HUES6 (cell line): Measurements from ENCODE around the gene CYSRT1.

Source experiments
- H3K27ac ChIP-seq: 2 replicates; pipeline ENCODE4 v1.7.0; 2013; ENCODE audit warnings: low read depth, mild to moderate bottlenecking, low read length, inconsistent platforms
- H3K27me3 ChIP-seq: 2 replicates; pipeline ENCODE4 v1.6.1; 2013; ENCODE audit warnings: low read length; ENCODE audit not compliant: control insufficient read depth, insufficient read depth
- H3K36me3 ChIP-seq: 2 replicates; pipeline ENCODE4 v1.6.1; 2013; ENCODE audit warnings: low read length; ENCODE audit not compliant: control insufficient read depth, insufficient read depth
- H3K4me1 ChIP-seq: 2 replicates; pipeline ENCODE4 v1.6.1; 2013; ENCODE audit warnings: low read length; ENCODE audit not compliant: control insufficient read depth, insufficient read depth
- H3K4me3 ChIP-seq: 2 replicates; pipeline ENCODE4 v1.5.1; 2013; ENCODE audit warnings: low read depth, low read length
- H3K9ac ChIP-seq: one replicate; pipeline ENCODE4 v1.6.1; 2013; ENCODE audit warnings: mild to moderate bottlenecking, low read length
- H3K9me3 ChIP-seq: 2 replicates; pipeline ENCODE4 v1.6.1; 2013; ENCODE audit warnings: low read depth, low read length; ENCODE audit not compliant: control insufficient read depth, insufficient read depth

CYSRT1 gene

DNA sequence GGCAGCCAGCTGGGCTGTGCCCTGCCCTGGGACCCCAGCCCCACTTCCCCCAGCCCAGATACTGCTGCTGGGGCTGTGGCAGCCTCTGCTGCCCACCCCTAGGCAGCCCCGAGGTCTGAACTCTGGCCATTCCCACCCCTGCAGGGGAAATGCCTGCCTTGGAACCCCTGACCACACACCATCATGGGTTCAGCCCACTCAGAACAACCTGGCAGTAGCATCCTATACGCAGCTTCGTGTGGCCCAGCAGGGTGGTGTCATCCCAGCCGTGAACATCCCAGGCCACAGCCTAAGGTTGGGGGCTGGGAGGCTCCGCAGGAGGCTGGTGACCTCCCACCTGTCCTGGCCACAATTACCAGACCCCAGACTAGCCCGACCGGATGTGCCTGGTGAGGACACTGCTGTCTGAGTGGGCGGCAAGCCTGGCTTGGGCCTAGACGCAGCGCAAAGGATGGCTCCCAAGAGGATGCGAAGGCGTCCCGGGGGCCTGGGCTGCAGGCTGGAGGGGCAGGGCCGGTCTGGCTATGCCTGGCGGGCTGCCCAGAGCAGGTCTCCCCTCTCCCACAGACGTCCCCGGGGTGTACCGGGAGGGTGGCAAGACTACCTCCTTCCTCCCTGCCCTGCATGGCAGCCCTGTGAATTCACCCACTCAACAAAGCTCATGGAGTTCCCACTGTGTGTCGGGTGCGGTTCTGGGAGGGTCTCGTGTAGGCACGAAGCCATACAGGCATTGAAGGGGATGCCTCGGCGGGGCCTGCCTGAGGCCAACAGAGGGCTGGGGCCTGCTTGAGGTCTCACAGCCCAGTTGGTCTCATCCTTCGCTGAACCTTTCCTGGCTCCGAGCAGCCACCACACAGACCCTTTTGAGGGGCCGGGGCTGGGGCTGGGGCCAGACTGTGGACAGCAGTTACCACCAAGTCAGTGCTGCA lies 4.3 kb downstream of the CYSRT1 start:
- no peak overlapping the region for H3K27ac ChIP-seq

DNA sequence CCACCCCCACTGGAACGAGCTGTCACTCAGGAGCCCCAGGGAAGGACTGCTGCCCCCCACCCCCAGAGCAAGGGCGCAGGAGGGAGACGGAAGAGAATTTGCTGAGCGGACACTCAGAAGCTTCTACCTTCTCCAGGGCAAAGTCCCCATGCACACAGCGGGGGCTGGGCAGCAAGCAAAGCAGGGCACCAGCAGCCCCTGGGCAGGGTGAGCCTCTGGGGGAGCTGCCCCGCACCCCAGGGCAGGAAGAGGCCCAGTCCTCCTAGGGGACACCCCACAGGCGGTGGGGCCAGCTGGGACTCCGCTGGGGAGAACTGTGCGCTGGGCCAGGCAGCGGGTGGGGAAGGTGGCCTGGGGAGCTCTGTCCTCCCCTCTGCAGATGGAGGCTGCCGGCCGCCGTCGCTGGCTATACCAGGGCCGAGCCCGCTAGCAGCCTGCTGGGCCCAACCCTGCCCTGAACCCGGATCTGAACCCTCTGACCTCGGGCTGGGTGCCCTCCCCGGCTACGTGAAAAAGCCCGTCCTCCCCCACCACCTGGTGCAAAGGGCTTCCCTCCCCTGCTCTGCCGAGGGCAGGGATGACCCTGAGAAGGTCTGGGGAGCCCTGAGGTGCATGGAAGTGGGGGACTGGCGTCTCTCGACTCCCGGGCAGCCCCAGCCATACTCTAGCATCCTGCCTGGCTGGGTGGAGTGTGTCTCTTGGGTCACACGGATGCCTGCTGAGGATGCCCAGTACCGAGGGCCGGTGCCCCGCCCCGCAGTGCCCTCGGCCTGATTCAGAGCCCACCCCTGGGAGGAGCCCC lies 5.1 kb downstream of the CYSRT1 start:
- Histone ChIP-seq H3K9ac (no peak overlapping the region), H3K27me3 (no peaks in the 10 kb centered on the region), H3K4me1 (peaks cover 10% of the 10 kb centered on the region), H3K9me3 (no peaks in the 10 kb centered on the region), H3K36me3 (no peaks in the 10 kb centered on the region), H3K27ac (no peak overlapping the region), H3K4me3 (no peak overlapping the region)

More for the DNA sequence above, 4.3 kb downstream of the CYSRT1 start:
- H3K9me3 ChIP-seq: no peaks in the 10 kb centered on the region
- no peaks in the 10 kb centered on the region for H3K27me3 ChIP-seq
- H3K9ac ChIP-seq: no peak overlapping the region
- H3K4me1 ChIP-seq: peaks cover 10% of the 10 kb centered on the region
- H3K4me3 ChIP-seq: no peak overlapping the region
- H3K36me3 ChIP-seq: no peaks in the 10 kb centered on the region

DNA sequence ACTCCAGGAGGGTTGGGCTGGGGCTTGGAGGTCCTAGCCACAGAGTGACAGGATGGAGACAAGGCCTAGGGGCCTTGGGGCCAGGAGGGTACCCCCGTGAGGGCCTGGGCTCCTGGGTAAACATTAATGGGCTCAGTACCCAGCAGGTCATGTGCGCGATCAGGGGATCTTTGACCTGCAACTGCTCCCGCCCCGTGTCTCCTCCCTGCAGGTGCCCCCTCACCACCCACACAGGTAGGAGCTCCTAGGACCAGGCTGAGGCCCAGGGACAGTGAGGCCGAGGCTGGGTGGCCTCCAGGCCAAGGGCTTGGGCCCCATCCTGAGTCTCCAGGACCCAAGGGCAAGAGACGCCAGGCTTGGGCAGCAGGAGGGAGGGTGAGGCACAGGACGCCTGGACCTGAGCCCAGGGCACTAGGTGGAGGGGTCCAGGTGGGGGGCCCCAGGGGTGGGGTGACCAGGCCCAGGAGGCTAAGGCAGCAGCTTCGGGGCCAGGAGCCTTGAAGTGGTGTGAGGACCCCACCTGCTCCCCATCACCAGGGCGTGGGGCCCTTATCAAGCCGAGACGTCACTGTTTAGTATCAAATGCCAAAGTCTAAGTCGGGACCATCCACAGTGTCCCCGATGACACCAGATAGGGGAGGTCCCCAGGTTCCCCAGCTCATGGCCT lies 5.9 kb downstream of the CYSRT1 start, which contains the start of gene SLC34A3:
Gene SLC34A3 (plus strand): TSS at position 197 of the 667 bp plus-strand sequence. CDS start 802 bp downstream, outside the sequence.
- H3K9ac ChIP-seq: no peak within 1 kb of the TSS
- peaks cover 11% of the 10 kb centered on the region for H3K4me1 ChIP-seq
- no peaks in the 10 kb centered on the region for H3K9me3 ChIP-seq
- H3K4me3 ChIP-seq: no peak within 1 kb of the TSS
- no peak within 1 kb of the TSS for H3K27ac ChIP-seq
- no peaks in the 10 kb centered on the region for H3K27me3 ChIP-seq
- H3K36me3 ChIP-seq: no peaks in the 10 kb centered on the region

DNA sequence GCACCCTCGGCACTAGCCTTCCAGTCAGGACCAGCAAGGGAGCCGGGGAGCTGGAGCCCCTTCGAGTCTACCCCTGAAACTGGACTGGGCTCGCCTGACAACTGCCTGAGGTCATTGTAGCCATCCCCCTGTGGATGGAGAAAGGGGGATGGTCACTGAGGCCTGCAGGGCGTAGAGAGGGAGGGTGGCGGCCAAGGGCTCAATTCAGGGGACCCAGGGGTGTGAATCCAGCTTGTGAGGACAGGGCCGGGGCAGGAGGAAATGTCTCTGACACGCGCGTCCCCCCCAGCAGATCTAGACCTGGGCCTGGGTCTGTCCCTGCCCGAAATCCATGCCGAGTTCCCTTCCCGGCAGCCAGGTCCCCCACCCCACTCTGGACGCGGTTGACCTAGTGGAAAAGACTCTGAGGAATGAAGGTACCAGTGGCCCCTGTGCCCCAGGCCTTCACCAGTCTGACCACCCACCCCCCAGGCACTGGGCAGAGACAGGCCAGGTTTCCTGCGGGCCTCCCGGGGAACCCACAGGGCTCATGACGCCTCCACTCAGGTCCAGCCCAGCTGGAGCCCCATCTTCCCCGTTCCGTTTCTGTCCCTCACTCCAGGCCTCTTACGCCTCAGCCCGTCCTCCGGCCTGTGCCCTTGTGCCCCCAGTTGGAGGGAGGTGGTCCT lies 6.5 kb downstream of the CYSRT1 start:
- Histone ChIP-seq H3K27me3 (no peaks in the 10 kb centered on the region), H3K9ac (no peak overlapping the region), H3K9me3 (no peaks in the 10 kb centered on the region), H3K4me1 (peaks cover 17% of the 10 kb centered on the region), H3K36me3 (no peaks in the 10 kb centered on the region), H3K27ac (no peak overlapping the region), H3K4me3 (no peak overlapping the region)

DNA sequence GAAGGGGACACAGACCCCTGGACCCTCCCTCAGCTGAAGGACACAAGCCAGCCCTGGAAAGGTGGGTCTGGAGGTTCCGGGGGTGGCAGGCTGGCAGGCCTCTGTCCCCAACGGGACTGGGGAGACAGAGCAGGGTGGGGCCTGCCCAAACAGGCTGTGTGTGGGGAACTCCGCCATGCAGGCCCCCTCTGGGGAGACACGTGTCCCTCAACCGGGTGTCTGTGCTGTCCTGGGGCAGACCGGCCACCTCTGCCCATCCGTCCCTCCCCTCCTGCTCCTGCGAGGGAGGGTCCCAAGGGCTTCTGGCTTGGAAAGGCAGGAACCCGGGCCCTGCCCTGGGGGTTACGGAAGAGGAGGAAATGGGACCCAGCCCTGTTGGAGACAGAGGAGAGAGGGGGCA lies 7.1 kb downstream of the CYSRT1 start:
- Histone ChIP-seq H3K4me1 (peaks cover 21% of the 10 kb centered on the region), H3K27ac (no peak overlapping the region), H3K27me3 (no peaks in the 10 kb centered on the region), H3K36me3 (no peaks in the 10 kb centered on the region), H3K4me3 (no peak overlapping the region), H3K9ac (no peak overlapping the region), H3K9me3 (no peaks in the 10 kb centered on the region)

DNA sequence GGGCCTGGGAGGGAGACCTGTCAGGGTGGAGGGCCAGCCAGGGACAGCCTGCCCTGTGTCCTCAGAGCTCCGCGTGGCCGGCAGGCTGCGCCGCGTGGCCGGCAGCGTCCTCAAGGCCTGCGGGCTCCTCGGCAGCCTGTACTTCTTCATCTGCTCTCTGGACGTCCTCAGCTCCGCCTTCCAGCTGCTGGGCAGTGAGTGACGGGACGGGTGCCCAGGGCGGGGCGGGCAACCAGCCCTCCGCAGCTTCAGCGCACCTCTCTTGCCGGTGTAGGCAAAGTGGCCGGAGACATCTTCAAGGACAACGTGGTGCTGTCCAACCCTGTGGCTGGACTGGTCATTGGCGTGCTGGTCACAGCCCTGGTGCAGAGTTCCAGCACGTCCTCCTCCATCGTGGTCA lies 7.5 kb downstream of the CYSRT1 start:
- no peaks in the 10 kb centered on the region for H3K9me3 ChIP-seq
- no peaks in the 10 kb centered on the region for H3K27me3 ChIP-seq
- H3K4me3 ChIP-seq: no peak overlapping the region
- no peaks in the 10 kb centered on the region for H3K36me3 ChIP-seq
- H3K9ac ChIP-seq: no peak overlapping the region
- peaks cover 21% of the 10 kb centered on the region for H3K4me1 ChIP-seq
- no peak overlapping the region for H3K27ac ChIP-seq

DNA sequence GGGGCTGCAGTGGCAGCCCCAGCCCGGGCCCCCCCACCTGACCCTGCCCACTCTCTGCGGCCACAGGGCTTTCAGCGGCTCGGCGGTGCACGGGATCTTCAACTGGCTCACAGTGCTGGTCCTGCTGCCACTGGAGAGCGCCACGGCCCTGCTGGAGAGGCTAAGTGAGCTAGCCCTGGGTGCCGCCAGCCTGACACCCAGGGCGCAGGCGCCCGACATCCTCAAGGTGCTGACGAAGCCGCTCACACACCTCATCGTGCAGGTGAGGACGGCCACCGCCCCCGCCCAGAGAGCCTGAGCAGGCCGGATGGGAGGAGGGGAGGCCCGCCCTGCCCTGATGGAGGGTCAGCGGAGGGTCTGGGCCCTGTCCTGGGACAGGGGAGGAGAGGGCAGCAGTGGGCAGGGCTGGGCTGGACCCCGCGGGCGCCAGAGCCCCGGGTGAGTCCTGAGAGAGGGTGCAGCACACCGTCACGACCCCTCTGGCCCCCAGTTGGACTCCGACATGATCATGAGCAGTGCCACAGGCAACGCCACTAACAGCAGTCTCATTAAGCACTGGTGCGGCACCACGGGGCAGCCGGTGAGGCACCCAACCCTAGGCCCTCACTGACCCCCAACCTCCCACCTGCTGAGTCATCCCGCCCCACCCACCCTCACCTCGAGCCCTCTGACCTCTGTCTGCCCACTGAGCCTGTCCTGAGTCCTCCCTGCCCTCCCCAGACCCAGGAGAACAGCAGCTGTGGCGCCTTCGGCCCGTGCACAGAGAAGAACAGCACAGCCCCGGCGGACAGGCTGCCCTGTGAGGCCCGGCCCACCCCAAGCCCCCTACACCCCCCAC lies 8.4 kb downstream of the CYSRT1 start:
- Histone ChIP-seq H3K4me3 (no peak overlapping the region), H3K9ac (no peak overlapping the region), H3K27me3 (no peaks in the 10 kb centered on the region), H3K27ac (no peak overlapping the region), H3K36me3 (no peaks in the 10 kb centered on the region), H3K9me3 (no peaks in the 10 kb centered on the region), H3K4me1 (peaks cover 27% of the 10 kb centered on the region)

DNA sequence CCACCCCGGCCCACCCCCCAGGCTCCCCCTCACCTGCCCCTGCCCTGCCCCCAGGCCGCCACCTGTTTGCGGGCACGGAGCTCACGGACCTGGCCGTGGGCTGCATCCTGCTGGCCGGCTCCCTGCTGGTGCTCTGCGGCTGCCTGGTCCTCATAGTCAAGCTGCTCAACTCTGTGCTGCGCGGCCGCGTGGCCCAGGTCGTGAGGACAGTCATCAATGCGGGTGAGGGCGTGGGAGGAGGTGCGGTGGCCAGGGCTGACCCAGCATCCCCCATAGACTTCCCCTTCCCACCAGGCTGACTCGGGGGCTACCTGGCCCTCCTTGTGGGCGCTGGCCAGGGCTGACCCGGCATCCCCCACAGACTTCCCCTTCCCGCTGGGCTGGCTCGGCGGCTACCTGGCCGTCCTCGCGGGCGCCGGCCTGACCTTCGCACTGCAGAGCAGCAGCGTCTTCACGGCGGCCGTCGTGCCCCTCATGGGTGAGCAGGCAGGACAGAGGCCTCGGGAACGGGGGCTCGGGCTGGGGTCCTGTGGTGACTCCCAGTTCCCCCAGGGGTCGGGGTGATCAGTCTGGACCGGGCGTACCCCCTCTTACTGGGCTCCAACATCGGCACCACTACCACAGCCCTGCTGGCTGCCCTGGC lies 9.2 kb downstream of the CYSRT1 start:
- Histone ChIP-seq H3K4me1 (peaks cover 30% of the 10 kb centered on the region), H3K4me3 (no peak overlapping the region), H3K36me3 (no peaks in the 10 kb centered on the region), H3K27me3 (no peaks in the 10 kb centered on the region), H3K27ac (no peak overlapping the region), H3K9me3 (no peaks in the 10 kb centered on the region), H3K9ac (no peak overlapping the region)

DNA sequence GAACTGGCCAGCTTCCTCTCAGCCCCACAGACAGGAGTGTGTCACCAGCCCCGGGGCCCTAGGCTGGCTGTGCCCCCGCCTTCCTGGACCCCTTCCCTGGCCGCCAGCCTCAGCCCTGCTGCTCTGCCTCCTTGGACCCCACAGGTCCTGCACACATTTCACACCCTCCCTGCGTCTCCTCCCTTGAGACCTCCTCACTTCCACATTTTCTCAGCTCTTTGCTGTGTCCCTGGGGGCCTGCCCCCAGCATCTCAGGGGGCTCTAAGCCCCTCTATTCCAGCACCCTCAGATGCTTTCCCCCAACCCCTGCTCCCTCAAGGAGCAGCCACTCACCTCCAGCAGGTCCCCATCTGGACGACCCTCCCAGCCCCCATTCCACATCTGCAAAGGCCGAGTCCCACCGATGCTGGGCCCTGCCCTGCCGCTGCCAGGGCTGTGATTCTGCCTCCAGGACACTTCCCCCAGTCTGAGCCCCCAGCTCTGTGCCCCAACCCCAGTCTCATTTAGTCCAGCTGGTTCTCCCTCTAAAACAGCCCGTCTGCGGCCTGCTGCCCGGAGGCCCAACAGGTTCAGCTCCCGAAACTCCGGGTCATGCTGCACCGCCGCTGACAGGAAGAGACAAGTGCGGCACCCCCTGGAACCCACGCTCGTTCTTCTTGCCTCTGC lies 9.9 kb downstream of the CYSRT1 start:
- H3K9me3 ChIP-seq: no peaks in the 10 kb centered on the region
- H3K4me1 ChIP-seq: peaks cover 26% of the 10 kb centered on the region
- H3K9ac ChIP-seq: no peak overlapping the region
- no peaks in the 10 kb centered on the region for H3K36me3 ChIP-seq
- H3K27me3 ChIP-seq: no peaks in the 10 kb centered on the region
- no peak overlapping the region for H3K4me3 ChIP-seq
- no peak overlapping the region for H3K27ac ChIP-seq
